Measurements from ENCODE around the gene MAP2K5. TPM values are rescaled to one million over a fixed set of nuclear protein-coding genes. Genes with fewer than 3 reads are reported as not detected.

The MAP2K5 gene
- total RNA-seq, 6 experiments from 2014 or later, result 5.0 to 11.6 (median 8.8) TPM

- TF ChIP-seq, protein P1, sequence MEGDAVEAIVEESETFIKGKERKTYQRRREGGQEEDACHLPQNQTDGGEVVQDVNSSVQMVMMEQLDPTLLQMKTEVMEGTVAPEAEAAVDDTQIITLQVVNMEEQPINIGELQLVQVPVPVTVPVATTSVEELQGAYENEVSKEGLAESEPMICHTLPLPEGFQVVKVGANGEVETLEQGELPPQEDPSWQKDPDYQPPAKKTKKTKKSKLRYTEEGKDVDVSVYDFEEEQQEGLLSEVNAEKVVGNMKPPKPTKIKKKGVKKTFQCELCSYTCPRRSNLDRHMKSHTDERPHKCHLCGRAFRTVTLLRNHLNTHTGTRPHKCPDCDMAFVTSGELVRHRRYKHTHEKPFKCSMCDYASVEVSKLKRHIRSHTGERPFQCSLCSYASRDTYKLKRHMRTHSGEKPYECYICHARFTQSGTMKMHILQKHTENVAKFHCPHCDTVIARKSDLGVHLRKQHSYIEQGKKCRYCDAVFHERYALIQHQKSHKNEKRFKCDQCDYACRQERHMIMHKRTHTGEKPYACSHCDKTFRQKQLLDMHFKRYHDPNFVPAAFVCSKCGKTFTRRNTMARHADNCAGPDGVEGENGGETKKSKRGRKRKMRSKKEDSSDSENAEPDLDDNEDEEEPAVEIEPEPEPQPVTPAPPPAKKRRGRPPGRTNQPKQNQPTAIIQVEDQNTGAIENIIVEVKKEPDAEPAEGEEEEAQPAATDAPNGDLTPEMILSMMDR (IDR thresholded peaks at IDR 0.05), result no peak
- no peak for TF ChIP-seq POLR2A (IDR thresholded peaks at IDR 0.05)
- H3K9me3 ChIP-seq, result no peaks in the 10 kb centered on the region
- no peaks in the 10 kb centered on the region for H3K36me3 ChIP-seq
- H3K4me3 ChIP-seq, result no peak overlapping the region
- peak in 1 of 4 donors; percentile 12 for ATAC-seq
- H3K27me3 ChIP-seq, result no peaks in the 10 kb centered on the region
- no peak for DNase-seq
- H3K27ac ChIP-seq, result no peak overlapping the region
- intact Hi-C loops (cut with DNase I), result no loop called here
- WGBS (ENCODE audit: insufficient coverage, low coverage, low lambda C conversion rate, missing lambda C conversion rate), result 69% methylated on average over 6 of the region's 7 CpGs
- no peaks in the 10 kb centered on the region for H3K4me1 ChIP-seq
Observed at GRCh38 chr15:67783303-67783702, 240.8 kb downstream of the MAP2K5 start.

DNA sequence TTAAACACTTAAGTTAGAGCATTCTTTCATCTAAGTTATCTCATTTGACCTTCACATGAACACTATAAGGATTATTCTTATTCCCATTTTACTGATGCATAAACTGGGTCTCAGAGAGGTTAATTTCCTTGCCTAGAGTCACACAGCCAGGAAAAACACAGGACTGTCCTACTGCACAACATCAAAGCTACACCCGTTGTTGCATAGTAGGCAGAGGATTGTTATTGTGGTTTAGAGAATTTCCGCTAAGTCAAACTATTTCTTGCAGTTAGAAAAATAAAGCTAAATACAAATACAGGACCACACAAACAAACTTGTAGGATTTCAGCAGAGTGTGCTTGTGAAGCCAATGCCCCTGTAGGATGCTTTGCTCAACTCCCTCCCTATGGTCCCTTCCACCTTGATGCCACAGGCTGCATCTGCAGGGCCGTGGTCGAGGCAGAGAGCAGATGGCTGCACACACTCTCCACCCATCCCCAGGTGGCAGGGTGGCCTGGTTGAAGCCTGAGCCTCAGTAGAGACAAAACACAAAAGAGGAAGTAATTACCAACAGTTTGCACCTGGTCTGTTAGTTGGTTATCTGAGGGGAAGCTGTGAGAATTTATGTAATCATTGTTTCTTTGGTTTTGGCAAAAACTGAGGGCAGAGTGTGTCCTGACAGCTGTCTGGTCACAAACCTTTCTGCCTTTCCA is 241.7 kb downstream of the MAP2K5 start:
- H3K36me3 ChIP-seq, result no peaks in the 10 kb centered on the region
- DNase-seq (no peak), ATAC-seq (peak in 1 of 4 donors; percentile 17)
- WGBS (ENCODE audit: insufficient coverage, low coverage, low lambda C conversion rate, missing lambda C conversion rate), result 83% methylated on average over 1 of the region's 4 CpGs
- intact Hi-C loops (cut with DNase I), result no loop called here
- TF ChIP-seq, protein P1 (IDR thresholded peaks at IDR 0.05), result no peak
- no peak for TF ChIP-seq POLR2A (IDR thresholded peaks at IDR 0.05)
- H3K27ac ChIP-seq, result no peak overlapping the region
- H3K4me3 ChIP-seq, result no peak overlapping the region
- no peaks in the 10 kb centered on the region for H3K9me3 ChIP-seq
- H3K4me1 ChIP-seq, result no peaks in the 10 kb centered on the region
- H3K27me3 ChIP-seq, result no peaks in the 10 kb centered on the region

GRCh38 chr15:67784856-67785430 is 242.4 kb downstream of the MAP2K5 start:
- Histone ChIP-seq H3K4me1 (no peaks in the 10 kb centered on the region), H3K27ac (no peak overlapping the region), H3K36me3 (no peaks in the 10 kb centered on the region), H3K27me3 (no peaks in the 10 kb centered on the region), H3K9me3 (no peaks in the 10 kb centered on the region), H3K4me3 (no peak overlapping the region)
- TF ChIP-seq, protein P1 (IDR thresholded peaks at IDR 0.05), result no peak
- no peak for TF ChIP-seq POLR2A (IDR thresholded peaks at IDR 0.05)
- DNase-seq (no peak), ATAC-seq (no peak)
- intact Hi-C loops (cut with DNase I), result no loop called here
- 79% methylated on average over 7 of the region's 12 CpGs for WGBS (ENCODE audit: insufficient coverage, low coverage, low lambda C conversion rate, missing lambda C conversion rate)

GRCh38 chr15:67785431-67785830 is 242.9 kb downstream of the MAP2K5 start:
- intact Hi-C loops (cut with DNase I), result no loop called here
- no peaks in the 10 kb centered on the region for H3K4me1 ChIP-seq
- H3K27ac ChIP-seq, result no peak overlapping the region
- H3K27me3 ChIP-seq, result no peaks in the 10 kb centered on the region
- H3K9me3 ChIP-seq, result no peaks in the 10 kb centered on the region
- WGBS (ENCODE audit: insufficient coverage, low coverage, low lambda C conversion rate, missing lambda C conversion rate), result 90% methylated on average over 4 of the region's 5 CpGs
- no peaks in the 10 kb centered on the region for H3K36me3 ChIP-seq
- ATAC-seq (no peak), DNase-seq (no peak)
- H3K4me3 ChIP-seq, result no peak overlapping the region
- TF ChIP-seq, protein P1 (IDR thresholded peaks at IDR 0.05), result no peak
- TF ChIP-seq POLR2A (IDR thresholded peaks at IDR 0.05), result no peak

Data from right lobe of liver (tissue), 6 donors.